LHCN-M2 (cell line): Measurements from ENCODE around the gene UQCR10. TPM values are rescaled to one million over a fixed set of nuclear protein-coding genes. Genes with fewer than 3 reads are reported as not detected.

Source experiments
- DNase-seq: peaks from one replicate; pipeline ENCODE4 v3.0.0-alpha.2; 2012; ENCODE audit warnings: low read depth
- polyA plus RNA-seq: library from polyadenylated mRNA; unstranded; fragments of >200 nt; gene quantifications from one replicate; pipeline ENCODE4 v1.2.1, GENCODE V29; 2012; ENCODE audit warnings: missing spikeins
- total RNA-seq: library from RNA; depleted of rRNA; stranded (reverse); fragments of >200 nt; gene quantifications from 2 replicates; pipeline ENCODE4 v1.2.3, GENCODE V29; 2014; rRNA removed

UQCR10 gene
- total RNA-seq = 66.1 and 72.8 TPM in 2 replicates
- 289 TPM for polyA plus RNA-seq

- peak; percentile 85 for DNase-seq
Measured at GRCh38 chr22:29767171-29768051, at the start of gene UQCR10. Gene UQCR10, plus strand, starts transcription at chr22:29767369. Its CDS starts 30 bp downstream, at chr22:29767399.

DNA sequence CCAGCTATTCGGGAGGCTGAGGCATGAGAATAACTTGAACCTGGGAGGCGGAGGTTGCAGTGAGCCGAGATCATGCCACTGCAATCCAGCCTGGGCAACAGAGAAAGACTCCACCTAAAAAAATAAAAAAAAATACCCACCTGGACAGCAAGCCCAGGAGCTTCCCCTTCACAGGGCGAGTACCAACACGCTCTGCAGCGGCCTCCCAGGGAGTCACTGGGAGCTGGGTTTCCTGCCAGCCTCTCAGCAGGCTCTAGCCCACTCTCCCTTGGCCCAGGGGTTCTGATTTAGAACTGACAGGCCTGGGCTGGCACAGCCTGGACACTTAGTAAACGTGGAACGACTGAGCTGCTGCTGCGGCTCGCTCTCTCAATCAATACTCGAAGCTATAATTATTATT is 49.4 kb upstream of the UQCR10 start:
- DNase-seq = no peak

DNA sequence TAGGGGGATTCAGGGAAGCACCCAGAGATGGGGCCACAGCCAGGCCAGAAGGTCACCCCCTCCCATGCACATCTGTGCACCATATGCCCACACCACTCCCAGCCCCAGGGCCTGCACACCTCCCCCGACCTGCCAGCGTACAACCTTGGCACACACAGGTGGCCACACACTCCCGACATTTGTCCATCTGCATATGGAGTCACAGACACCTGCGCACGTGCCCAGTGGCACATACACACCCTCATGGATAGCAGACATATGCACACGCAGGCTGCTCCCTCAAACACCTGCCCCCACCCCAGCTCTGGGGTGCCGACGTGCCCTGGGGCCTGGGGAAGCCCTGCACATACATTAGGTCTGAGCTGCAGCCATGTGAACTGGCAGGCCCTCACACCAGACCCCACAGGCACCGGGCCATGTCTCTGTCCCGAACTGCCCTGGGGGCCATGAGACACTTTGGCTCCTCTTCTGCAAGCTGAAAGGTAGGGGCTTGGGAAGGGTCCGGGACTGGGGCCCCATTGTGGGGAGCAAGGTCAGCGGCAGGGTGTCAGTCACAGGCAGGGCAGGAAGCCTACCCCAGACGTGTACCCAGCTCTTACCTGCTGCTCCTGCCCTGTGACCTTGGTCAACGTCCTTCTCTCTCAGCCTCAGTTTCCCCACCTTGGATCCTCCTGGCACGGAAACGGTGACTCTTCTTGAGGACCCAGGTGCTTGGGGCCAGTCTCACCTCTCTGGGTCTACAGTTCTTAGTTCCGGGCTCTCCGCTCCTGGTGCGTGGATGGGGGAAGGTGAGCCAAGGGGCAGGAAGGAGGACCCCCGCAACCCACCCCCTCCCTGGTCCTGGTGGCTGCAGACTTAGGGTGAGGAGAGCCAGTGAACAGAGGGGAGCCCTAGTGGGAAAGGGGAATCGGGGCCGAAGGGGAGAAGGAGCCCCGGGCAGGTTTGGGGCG is 47.9 kb upstream of the UQCR10 start:
- no peak for DNase-seq

- no peak for DNase-seq
Measured at GRCh38 chr22:29719899-29720645, 47.1 kb upstream of the UQCR10 start, which contains the start of gene CABP7. Gene CABP7, plus strand, starts transcription at chr22:29720003. Its CDS starts 422 bp downstream, at chr22:29720425.

DNA sequence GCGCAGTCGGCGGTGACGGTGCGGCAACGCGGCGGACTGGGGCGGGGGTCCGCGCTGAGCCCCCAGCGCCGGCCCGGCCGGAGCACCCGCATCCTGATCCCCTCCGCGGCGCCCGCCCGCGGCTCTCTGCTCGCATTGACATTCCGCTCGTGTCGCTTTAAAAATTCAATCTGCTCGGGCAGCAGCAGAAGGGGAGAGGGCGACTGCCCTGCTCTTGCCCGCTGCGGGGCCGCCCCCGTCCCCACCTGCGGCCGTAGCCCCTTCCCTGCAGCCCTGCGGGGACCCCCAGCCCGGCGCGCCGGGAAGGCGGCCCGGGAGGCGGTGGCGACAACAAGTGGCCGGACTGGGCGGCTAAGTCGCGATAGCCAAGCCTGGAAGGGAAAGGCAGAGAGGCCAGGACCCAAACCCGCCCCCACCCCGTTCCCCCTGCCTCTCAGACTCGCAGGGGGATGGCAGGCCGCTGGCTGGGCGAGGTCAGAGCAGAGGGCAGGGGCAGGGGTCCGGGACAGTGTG is 46.3 kb upstream of the UQCR10 start:
- DNase-seq = no peak

GRCh38 chr22:29722151-29722550 is 45.0 kb upstream of the UQCR10 start:
- no peak for DNase-seq

GRCh38 chr22:29722587-29722986 is 44.6 kb upstream of the UQCR10 start:
- DNase-seq = no peak

- no peak for DNase-seq
Measured at GRCh38 chr22:29723766-29724165, 43.4 kb upstream of the UQCR10 start.

DNA sequence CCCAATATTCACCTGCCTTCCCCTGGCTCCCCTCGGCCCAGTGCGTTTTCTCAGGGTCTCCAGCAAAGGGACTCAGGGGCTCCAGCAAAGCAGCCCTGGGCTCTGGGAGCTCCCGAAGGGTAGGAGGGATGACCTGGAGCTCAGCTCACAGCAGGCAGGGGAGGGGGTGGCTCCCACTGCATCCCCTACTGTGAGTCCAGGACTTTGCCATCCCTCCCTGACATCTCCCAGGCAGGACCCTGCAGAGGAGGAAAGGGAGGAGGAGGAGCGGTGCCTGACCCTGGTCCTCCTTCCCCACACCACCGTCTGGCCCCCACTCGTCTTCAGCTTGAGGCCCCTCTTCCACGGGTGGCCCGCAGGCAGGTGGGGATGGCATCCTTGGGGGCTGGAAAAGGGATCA is 42.3 kb upstream of the UQCR10 start:
- no peak for DNase-seq

DNA sequence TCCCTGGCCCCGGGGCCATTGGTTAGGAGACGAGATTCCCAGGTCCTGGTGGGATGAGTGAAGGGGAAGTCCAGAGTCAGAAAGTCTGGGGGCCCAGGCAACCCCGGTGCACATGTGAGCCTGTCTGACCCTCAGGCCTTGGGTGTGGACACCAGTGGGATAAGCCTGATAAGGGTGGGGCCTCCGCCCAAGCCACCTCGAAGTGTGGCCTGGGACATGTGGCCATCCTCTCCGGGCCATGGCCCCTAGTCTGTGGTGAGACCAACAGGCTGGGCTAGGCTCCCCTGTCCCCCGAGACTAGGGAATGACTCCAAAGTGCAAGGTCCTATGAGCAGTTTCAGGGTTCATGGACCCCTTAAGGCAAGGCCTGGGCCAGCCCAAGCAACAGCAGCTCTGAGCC is 41.1 kb upstream of the UQCR10 start:
- DNase-seq = no peak

- DNase-seq = no peak
Measured at GRCh38 chr22:29726512-29727130, 40.5 kb upstream of the UQCR10 start.

DNA sequence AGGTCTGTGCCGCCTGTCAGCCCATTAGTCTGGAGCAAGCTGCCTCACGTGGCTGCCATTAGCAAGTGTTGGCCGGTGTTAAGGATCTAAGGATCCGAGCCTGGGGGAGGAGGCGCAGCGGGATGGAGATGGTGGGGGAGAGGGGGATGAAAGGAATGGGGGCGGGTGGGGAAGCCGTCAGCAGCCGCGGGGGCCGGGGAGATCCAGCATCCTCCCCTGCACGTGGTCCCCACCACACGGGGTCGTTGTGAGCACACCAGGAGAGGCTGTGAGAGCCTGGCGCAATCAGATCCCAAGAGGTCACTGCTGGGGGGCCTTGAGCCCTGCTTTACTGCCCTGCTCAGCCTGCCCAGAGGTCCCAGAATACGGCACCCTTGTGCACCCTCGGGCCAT is 40.0 kb upstream of the UQCR10 start:
- DNase-seq = peak; percentile 43

- no peak for DNase-seq
Measured at GRCh38 chr22:29729161-29729560, 38.0 kb upstream of the UQCR10 start.

DNA sequence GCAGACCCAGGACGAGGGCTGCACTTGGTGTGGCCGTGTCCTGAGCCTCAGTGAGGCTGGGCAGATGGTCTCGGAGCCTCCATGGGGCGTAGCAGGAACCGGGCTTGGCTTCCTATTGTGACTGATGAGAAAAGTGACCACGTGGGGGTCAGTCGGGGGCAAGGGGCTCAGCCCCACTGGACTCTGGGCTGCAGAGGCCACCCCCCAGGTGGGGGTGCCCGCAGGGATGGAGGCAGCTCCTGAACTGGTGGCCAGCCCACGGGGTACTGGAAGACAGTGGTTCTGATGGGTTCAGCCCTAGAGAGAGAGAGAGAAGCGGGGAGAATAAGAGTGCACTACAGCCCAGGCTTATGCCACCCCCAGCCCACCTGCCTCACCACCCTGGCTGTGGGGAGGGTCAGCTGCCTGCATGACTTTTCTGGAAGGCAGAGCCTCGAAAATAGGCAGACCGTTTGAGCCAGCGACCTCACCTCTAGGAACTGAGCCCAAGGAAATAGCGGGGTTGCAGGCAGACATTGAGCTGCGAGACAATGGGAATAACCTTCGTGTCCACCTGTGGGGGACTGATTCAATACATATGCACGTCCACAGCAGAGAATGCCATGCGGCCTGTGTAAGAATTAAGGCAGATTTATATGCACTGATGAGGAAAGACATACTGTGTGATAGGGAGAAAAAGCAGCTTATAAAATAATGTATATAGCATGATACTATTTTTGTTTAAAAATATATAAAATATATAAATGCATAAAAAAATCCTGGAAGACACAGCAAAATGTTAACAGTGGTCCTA is 35.9 kb upstream of the UQCR10 start:
- DNase-seq = no peak

GRCh38 chr22:29732883-29733282 is 34.3 kb upstream of the UQCR10 start:
- DNase-seq = no peak

GRCh38 chr22:29733362-29734201 is 33.6 kb upstream of the UQCR10 start:
- no peak for DNase-seq

DNA sequence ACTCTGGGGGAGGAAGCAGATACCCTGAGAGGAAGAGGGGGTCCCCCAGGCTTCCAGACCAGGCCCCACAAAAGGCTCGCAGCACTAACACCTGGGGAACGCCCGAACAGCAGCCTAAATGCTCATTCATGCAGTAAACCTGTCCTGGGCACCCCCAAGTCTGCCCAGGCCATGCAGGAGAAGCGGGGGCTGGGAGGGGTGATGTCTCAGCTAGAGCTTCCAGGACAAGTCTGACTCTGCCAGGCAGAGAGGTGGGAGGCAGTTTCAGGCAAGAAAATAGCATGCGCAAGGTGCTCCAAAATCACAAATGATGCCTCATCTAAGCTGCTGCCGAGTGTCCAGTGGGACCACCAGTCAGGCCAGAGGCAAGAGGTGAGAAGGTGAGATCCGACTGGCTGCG is 32.8 kb upstream of the UQCR10 start:
- DNase-seq = no peak

GRCh38 chr22:29734838-29735237 is 32.3 kb upstream of the UQCR10 start:
- DNase-seq = no peak

DNA sequence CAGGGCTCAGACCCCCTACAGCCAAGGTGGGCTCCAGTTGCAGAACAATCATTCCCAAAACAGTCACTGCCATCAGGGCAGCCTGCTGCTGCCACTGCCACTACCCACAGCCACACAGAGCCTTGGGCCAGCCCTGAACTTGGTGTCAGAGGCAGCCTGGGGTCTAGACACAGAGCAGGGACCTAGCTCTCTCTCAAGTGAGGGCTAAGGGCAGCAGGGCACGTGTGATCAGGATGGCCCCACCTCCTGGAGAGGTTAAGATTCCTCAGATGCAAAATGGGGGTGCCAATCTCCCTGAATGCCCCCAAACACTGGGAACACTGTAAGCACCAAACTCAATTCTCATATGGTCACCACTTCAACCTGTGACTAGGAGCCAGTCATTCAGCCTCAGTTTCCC is 31.8 kb upstream of the UQCR10 start:
- DNase-seq = no peak
